Body of pancreas (tissue), 4 donors: ENCODE measurements around the gene HMCN2. TPM values are rescaled to one million over a fixed set of nuclear protein-coding genes. Genes with fewer than 3 reads are reported as not detected.

Experiments used
- ATAC-seq: fragments of 150-250 bp; one replicate; pipeline ENCODE4 v1.9.1; 2016
- DNase-seq, 4 donors: peaks; one replicate each; pipeline ENCODE4 v3.0.0-alpha.2; 2019
- H3K27ac ChIP-seq, 4 donors: fragments of 200-600 bp; sonication (generic); 1 replicate in 3 of 4; 2 replicates in 1 of 4; pipeline versions ENCODE4 v1.5.1 to v1.6.1; 2016 to 2019; ENCODE audit warnings: mild to moderate bottlenecking in 1 of 4, mixed read lengths in 1 of 4, moderate library complexity in 1 of 4
- H3K27me3 ChIP-seq, 2 donors: fragments of 200-600 bp; sonication (generic); one replicate each; pipeline ENCODE4 v1.6.0; 2016; ENCODE audit warnings: mild to moderate bottlenecking in 1 of 2
- H3K36me3 ChIP-seq, 2 donors: fragments of 200-600 bp; sonication (generic); replicated peaks in 1 of 2; 2 replicates each; pipeline ENCODE4 v1.5.1; 2016; ENCODE audit warnings: low read depth in 2 of 2; ENCODE audit not compliant: insufficient read depth in 1 of 2
- H3K4me1 ChIP-seq: fragments of 200-600 bp; sonication (generic); one replicate; pipeline ENCODE4 v1.6.0; 2016
- H3K4me3 ChIP-seq, 2 donors: fragments of 200-600 bp; sonication (generic); 1 replicate in 1 of 2; 2 replicates in 1 of 2; pipeline ENCODE4 v1.5.1; 2016 to 2019
- H3K9me3 ChIP-seq, 3 donors: fragments of 200-600 bp; sonication (generic); 1 replicate in 2 of 3; 2 replicates in 1 of 3; pipeline ENCODE4 v1.5.1; 2016
- CTCF ChIP-seq, 7 experiments: fragments of 450-650 bp in 4 of 7; fragments of 200-600 bp in 3 of 7; sonication (generic) in 3 of 7; IDR thresholded peaks; one replicate each; pipeline ENCODE4 v1.5.1; 2016 to 2019; ENCODE audit warnings: antibody characterized with exemption in 7 of 7
- POLR2A ChIP-seq, 3 donors: fragments of 450-650 bp; IDR thresholded peaks; one replicate each; pipeline ENCODE4 v1.6.1; 2016; ENCODE audit warnings: antibody characterized with exemption in 3 of 3, mild to moderate bottlenecking in 2 of 3
- whole genome bisulfite sequencing, 2 donors: methylation state at CpG; one replicate each; pipeline ENCODE4 v1.1.5; 2017; 5-methylcytosine and 5-hydroxymethylcytosine counted together
- intact Hi-C: fragments of 100-400 bp; cut with DNase I; formaldehyde crosslinking; loops from one replicate; pipeline ENCODE4 v1.15.1; 2023
- total RNA-seq, 2 donors: library from RNA; depleted of rRNA; stranded (reverse); fragments of >200 nt; gene quantifications; one replicate each; pipeline ENCODE4 v1.1.0, GENCODE V29; 2016

Gene HMCN2
- total RNA-seq, 2 donors from 2014 or later: 0.78 to 3.6 TPM

- TF ChIP-seq POLR2A (IDR thresholded peaks at IDR 0.05): no peak
- no peak for TF ChIP-seq CTCF (IDR thresholded peaks at IDR 0.05)
- Histone ChIP-seq H3K27ac (no peak overlapping the region), H3K4me1 (no peaks in the 10 kb centered on the region), H3K36me3 (no peaks in the 10 kb centered on the region), H3K9me3 (no peaks in the 10 kb centered on the region), H3K4me3 (no peak overlapping the region), H3K27me3 (peaks cover 0 to 5% of the 10 kb centered on the region in 2 donors)
- DNase-seq: no peak
- no peak for ATAC-seq
- 47 to 60% methylated on average over 2 to 15 of the region's 15 CpGs for WGBS, 2 donors
- intact Hi-C loops: no loop called here
These were observed 61.7 kb downstream of the HMCN2 start for GRCh38 chr9:130327070-130327780.

GRCh38 chr9:130327781-130328348, 62.3 kb downstream of the HMCN2 start:
- Histone ChIP-seq H3K27me3 (peaks cover 0 to 5% of the 10 kb centered on the region in 2 donors), H3K9me3 (no peaks in the 10 kb centered on the region), H3K4me3 (no peak overlapping the region), H3K4me1 (no peaks in the 10 kb centered on the region), H3K27ac (no peak overlapping the region), H3K36me3 (no peaks in the 10 kb centered on the region)
- ATAC-seq: peak; percentile 46
- intact Hi-C loops: no loop called here
- TF ChIP-seq POLR2A (IDR thresholded peaks at IDR 0.05) (no peak), CTCF (IDR thresholded peaks at IDR 0.05) (no peak)
- 33 to 75% methylated on average over 3 to 19 of the region's 19 CpGs for WGBS, 2 donors
- DNase-seq: peak in 2 of 4 donors; percentile 26 to 39

- TF ChIP-seq CTCF (IDR thresholded peaks at IDR 0.05) (no peak), POLR2A (IDR thresholded peaks at IDR 0.05) (no peak)
- intact Hi-C loops: no loop called here
- Histone ChIP-seq H3K9me3 (no peaks in the 10 kb centered on the region), H3K4me1 (no peaks in the 10 kb centered on the region), H3K27me3 (peaks cover 0 to 5% of the 10 kb centered on the region in 2 donors), H3K27ac (no peak overlapping the region), H3K36me3 (no peaks in the 10 kb centered on the region), H3K4me3 (no peak overlapping the region)
- DNase-seq (peak in 2 of 4 donors; percentile 35 to 42), ATAC-seq (peak; percentile 43)
- 24 to 40% methylated on average over 10 to 15 of the region's 15 CpGs for WGBS, 2 donors
These were observed 62.8 kb downstream of the HMCN2 start for GRCh38 chr9:130328349-130328801.

- Histone ChIP-seq H3K9me3 (no peaks in the 10 kb centered on the region), H3K4me3 (no peak overlapping the region), H3K27ac (no peak overlapping the region), H3K36me3 (no peaks in the 10 kb centered on the region), H3K4me1 (no peaks in the 10 kb centered on the region), H3K27me3 (peaks cover 0 to 5% of the 10 kb centered on the region in 2 donors)
- no peak for TF ChIP-seq CTCF (IDR thresholded peaks at IDR 0.05)
- TF ChIP-seq POLR2A (IDR thresholded peaks at IDR 0.05): no peak
- 55 to 74% methylated on average over 2 of the region's 2 CpGs for WGBS, 2 donors
- no peak for ATAC-seq
- no peak for DNase-seq
- intact Hi-C loops: no loop called here
These were observed 63.5 kb downstream of the HMCN2 start for GRCh38 chr9:130329061-130329460.
